ENCODE results near the gene SMAD7.

Gene SMAD7

GRCh38 chr18:48959921-48960920 is 9.5 kb upstream of the SMAD7 start:
- DNase-seq = no peak

GRCh38 chr18:48959551-48959920 is 8.8 kb upstream of the SMAD7 start:
- DNase-seq = no peak

- no peak for DNase-seq
Measured at GRCh38 chr18:48958951-48959350, 8.2 kb upstream of the SMAD7 start.

- no peak for DNase-seq
Measured at GRCh38 chr18:48957616-48958015, 6.9 kb upstream of the SMAD7 start.

GRCh38 chr18:48957136-48957535 is 6.4 kb upstream of the SMAD7 start:
- no peak for DNase-seq

- DNase-seq = no peak
Measured at GRCh38 chr18:48956356-48956755, 5.6 kb upstream of the SMAD7 start.

- no peak for DNase-seq
Measured at GRCh38 chr18:48955830-48956261, 5.1 kb upstream of the SMAD7 start.

GRCh38 chr18:48954886-48955819 is 4.4 kb upstream of the SMAD7 start:
- no peak for DNase-seq

- no peak for DNase-seq
Measured at GRCh38 chr18:48953104-48953706, 2.4 kb upstream of the SMAD7 start.

GRCh38 chr18:48952287-48953103 is 1.7 kb upstream of the SMAD7 start:
- peak; percentile 78 for DNase-seq

- peak; percentile 91 for DNase-seq
Measured at GRCh38 chr18:48951448-48952286, 902 bp upstream of the SMAD7 start.

GRCh38 chr18:48949606-48950535 is 894 bp downstream of the SMAD7 start:
- no peak for DNase-seq

GRCh38 chr18:48949050-48949605 is 1.6 kb downstream of the SMAD7 start:
- no peak for DNase-seq

GRCh38 chr18:48948112-48949049 is 2.4 kb downstream of the SMAD7 start:
- DNase-seq = peak; percentile 9

- no peak for DNase-seq
Measured at GRCh38 chr18:48947560-48947959, 3.2 kb downstream of the SMAD7 start.

GRCh38 chr18:48947092-48947491 is 3.7 kb downstream of the SMAD7 start:
- DNase-seq = no peak

GRCh38 chr18:48946329-48946835 is 4.4 kb downstream of the SMAD7 start:
- DNase-seq = no peak

GRCh38 chr18:48945953-48946217 is 4.9 kb downstream of the SMAD7 start:
- DNase-seq = no peak

- no peak for DNase-seq
Measured at GRCh38 chr18:48944634-48945033, 6.1 kb downstream of the SMAD7 start.

All from NCI-H2107 (cell line).